ENCODE measurements around the gene DENND4C.

Gene DENND4C

GRCh38 chr9:19420877-19421276, 190.4 kb downstream of the DENND4C start:
- H3K9me3 Mint-ChIP-seq: no peaks in the 10 kb centered on the region
- ATAC-seq (no peak), DNase-seq (ENCODE audit: low spot score in 2 of 2) (no peak)
- no peak overlapping the region for H3K4me3 Mint-ChIP-seq
- no peak overlapping the region for H3K27ac Mint-ChIP-seq
- H3K4me1 Mint-ChIP-seq: no peaks in the 10 kb centered on the region
- H3K36me3 Mint-ChIP-seq: no peaks in the 10 kb centered on the region

Measured in stimulated activated effector memory CD8-positive, alpha-beta T cell treated with anti-CD3 and anti-CD28 coated beads, Interleukin-12 subunit alpha, Interleukin-12 subunit beta, amount 100 ng/mL, for 72 hours (primary cell).